Hematopoietic multipotent progenitor cell treated with erythropoietin and hydrocortisone succinate and interleukin-3 and kit ligand, for 17 days (in vitro differentiated cells): ENCODE results near the gene YJEFN3.
A peak's percentile ranks its signal among the peaks of the same experiment; 100 is the strongest.

Experiments used
- DNase-seq: peaks from one replicate; pipeline ENCODE4 v3.0.0-alpha.2; 2015; ENCODE audit warnings: low spot score

The YJEFN3 gene

DNA sequence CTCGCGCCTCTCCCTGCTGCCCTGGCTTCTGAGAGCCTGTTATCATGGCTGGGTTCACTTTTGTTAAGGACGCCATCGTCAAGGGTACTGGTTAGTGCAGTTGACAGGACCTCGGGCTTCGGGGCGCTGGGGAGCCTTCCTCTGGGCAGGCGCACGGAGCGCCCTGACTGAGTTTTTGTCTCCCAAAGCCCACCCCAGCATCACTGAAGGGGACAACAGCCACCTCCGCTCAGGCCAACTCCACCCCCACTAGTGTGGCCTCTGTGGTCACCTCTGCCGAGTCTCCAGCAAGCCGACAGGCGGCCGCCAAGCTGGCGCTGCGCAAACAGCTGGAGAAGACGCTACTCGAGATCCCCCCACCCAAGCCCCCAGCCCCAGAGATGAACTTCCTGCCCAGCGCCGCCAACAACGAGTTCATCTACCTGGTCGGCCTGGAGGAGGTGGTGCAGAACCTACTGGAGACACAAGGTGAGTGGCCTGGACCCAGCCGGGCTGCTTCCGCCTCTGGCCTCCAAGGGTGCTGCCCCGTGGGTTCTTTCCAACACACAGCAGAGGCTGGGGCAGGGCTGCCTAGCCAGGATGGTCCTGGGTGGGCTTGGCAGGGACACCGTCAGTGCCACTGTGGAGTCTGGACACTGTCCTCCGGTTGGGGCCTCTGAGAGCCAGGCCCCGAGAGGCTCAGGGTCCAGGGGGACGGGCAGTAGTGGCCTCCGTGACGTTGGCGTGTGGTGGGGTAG, 30.3 kb upstream of the YJEFN3 start:
- DNase-seq = no peak

DNA sequence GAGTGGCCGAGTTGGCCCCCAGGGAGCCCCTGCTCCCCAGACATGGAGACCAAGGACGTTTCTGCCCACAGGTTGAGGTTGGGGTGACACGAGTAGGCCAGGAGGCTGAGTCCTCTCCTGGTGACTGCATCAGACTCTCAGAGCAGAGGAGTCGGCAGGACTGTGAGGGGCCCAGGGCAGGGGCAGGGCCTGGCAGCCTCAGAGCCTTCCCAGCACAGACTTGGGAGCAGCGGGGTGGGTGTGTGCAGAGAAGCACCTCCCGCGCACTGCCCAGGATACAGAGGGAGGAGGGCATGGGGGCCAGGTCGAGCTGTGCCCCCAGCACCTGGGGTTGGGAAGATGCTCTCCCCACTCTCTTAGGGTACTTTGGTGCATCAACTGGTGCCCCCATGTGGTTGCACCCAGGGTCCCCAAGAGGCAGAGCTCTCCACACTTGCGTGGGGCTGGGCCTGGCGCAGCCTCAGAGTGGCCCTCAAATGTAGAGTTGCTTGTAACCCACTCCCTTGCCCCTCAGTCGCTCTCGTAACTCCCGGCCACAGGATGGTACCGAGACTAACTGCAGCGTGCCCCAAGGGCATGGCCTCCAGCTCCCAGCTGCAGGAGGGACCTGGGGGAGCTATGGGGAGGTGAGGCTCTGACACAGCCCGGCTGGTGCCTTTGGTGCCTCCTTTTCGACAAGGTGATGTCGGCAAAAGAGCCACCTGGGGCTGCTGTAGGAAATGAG, 29.3 kb upstream of the YJEFN3 start:
- no peak for DNase-seq

GRCh38 chr19:19500975-19501644, 27.6 kb upstream of the YJEFN3 start:
- DNase-seq = no peak

GRCh38 chr19:19501798-19502197, 26.9 kb upstream of the YJEFN3 start:
- no peak for DNase-seq

- no peak for DNase-seq
Observed at GRCh38 chr19:19502281-19502680, 26.4 kb upstream of the YJEFN3 start.

DNA sequence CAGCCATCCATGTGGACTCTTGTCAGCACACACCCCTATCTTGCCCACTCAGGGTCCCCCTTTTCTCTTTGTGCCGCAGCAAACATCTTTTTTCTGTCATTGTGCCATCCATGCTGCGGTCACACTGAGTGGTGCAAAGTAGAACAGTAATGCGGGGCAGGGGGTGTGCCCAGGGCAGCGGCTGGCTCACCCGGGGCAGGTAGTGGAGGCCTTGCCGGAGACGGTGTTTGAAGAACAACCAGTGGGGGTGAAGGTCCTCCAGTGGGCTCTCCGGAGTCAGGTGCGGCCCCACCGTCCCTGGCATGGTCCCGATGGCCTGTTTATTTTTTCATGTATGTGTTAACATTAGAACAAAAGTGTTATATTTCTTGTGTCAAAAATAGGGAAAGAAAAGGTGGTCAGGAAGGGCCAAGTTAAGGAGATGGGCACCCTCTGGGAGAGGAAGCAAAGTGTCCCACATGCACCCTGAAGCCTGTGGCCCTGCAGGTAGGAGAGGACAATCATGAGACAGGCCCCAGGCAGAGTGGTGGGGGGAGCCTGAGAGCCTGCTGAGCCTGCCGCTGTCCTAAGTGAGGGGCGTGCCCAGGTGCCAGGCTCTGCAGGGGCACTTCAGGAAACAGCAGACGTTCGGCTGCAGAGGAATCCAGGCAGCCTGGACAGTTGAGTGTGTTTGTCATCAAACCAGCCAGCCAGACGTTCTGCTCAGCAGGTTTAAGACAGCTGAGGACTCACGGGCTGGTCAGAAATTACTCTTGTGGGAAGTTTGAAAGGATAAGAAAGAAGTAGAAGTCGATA, 25.7 kb upstream of the YJEFN3 start:
- no peak for DNase-seq

DNA sequence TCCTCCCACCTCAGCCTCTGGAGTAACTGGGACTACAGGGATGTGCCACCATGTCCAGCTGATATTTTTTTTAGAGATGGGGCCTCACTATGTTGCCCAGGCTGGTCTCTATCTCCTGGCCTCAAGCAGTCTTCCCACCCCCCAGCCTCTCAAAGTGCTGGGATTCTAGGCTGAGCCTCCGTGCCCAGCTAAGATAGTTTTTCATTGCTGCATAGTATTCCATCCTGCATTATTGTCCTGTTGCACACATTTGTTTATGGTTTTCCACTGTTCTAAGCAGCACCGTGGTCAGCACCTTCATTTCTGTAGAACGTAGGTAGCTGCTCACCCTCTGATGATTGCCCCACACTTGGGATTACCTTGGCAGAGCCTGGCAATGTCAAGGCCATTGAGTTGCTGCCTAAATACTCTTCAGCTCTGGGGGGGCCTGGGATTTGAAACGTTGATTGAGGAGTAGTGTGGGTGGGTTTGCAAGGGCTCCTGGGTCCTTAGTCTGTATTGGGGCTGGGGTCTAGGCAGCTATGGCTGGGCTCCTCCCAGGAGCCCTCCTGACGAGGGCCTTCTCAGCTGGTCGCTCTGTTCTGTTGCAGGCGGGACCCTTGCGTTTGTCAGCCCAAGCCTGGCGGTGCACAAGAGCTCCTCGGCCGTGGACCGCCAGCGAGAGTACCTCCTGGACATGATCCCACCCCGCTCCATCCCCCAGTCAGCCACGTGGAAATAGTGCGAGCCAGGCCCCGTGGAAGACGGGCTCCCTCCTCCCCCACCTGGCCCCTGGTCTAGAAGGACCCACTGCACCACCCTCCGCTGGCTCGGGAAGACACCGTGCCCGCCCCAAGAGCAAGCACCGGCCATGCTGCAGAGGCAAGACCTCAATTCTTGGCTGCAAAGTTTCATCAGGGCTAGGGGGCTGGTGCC, 23.7 kb upstream of the YJEFN3 start:
- no peak for DNase-seq

DNA sequence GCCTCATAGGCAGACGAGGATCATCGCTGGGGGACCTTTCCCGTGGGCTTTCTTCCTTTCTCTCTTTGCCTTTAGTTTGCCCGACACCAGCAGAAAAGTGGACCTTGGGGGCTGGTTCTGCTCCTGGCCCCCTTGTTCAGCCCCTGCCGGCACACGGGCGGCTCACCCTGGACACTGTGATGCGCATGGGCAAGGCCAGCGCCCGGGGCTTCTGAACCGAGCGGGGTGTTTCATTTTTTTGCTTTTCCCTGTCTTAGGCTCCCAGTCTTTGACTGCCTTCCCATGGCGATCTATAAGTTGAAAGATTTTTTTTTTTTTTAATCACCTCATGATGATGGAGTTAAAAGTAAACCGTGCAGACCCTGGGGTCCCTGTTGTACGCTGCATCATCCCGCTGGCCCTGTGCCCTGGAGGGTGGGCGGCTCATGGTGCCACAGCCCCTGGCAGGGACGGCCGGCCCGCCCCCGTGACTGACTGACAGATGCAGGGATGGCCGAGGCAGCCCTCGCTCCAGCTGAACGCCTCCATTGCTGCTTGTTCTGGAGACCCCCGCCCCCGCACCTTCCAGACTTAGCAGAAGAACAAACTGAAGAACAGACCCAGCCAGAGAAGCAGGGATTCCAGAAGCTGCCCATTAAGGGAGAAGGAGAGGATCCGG, 22.9 kb upstream of the YJEFN3 start:
- DNase-seq = no peak

DNA sequence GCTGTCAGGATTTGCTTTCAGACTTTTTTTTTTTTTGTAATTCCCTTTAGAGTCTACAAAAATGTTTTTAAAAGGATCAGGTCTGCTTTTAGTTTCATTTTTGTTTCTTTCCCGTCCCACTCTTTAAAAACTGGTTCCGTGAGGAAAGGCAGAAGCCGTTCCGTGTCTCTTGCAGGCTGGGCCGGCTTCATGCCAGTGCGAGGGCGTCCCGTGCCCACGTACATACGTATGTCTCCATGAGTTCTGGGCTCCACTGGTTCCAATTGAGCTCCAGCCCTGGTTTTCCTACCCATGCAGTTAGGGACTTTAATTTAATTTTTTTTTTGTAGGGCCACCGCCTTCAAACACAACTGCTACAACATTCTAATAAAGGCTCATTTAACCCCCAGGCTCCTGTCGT, 22.1 kb upstream of the YJEFN3 start:
- no peak for DNase-seq

DNA sequence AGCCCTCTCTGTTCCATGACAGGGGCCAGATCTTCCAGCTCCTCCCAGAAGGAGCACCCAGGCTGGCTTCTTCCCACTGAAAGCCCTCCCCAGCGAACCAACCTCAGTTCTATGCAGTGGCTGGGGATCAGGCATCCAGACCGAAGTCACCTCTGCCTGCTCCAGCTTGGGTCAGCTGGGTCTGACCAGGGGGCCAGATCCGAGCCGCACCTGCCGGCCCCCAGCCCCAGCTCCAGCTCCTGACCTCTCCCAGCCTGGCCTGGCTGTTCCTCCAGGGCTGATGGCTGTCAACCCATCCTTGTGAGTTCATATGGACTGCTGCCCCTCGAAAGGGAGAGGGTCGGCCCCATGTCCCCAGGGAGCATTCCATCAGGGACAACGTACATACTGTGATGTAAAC, 21.4 kb upstream of the YJEFN3 start:
- no peak for DNase-seq

DNA sequence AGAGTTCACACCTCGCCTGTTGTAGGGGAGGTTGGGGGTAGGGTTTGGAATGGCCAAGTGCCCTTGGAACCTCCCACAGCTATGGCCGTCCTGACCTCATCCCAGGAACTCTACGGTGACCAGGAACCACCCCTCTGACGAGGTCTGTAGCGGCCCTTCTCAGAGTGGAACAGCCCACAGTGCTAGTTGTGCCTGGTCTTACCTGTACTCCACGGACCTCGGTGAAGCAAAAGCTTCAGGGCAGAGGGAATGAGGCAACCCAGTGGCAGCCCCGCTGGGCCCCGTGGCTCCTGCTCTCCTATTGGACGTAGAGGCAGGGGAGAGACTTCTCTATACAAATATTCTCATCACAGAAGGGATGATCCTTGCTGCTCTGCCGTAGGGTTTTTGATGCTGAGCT, 20.5 kb upstream of the YJEFN3 start:
- no peak for DNase-seq

DNA sequence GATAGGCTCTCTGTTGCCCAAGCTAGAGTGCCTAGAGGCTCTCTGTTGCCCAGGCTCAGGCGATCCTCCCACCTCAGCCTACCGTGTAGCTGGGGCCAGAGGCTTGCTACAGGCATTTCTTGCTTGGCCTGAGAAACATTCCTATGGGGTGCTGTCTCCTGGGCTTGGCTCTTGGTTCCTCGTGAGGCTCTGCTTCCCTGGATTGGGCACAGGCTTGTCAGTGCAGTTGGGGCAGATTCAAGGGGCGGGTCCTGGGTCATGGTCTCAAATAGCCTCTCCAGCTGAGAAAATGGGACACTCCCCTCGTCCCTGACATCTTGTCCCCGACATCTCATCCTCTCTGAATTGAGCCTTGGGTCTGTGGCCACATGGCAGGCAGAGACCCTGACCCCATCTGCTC, 18.3 kb upstream of the YJEFN3 start:
- DNase-seq = no peak

DNA sequence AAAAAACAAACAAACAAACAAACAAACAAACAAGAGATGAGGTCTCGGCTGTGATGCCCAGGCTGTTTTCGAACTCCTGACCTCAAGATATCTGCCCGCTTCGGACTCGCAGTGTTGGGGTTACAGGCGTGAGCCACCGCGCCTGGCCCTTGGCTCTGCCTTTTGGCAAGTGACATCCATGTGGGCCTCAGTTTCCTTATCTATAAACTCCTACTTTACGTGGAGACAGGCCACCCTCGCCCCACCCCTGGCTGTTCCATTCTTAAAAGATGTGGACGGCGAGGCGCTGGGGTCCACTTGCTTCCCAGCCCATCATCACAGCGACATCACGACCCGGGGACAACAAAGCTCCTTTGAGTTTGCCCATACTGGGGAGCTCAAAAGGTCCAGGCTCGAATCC, 15.0 kb upstream of the YJEFN3 start:
- no peak for DNase-seq

GRCh38 chr19:19514215-19514657, 14.5 kb upstream of the YJEFN3 start:
- DNase-seq = no peak

GRCh38 chr19:19514881-19515641, 13.7 kb upstream of the YJEFN3 start, which contains the start of gene TSSK6:
Gene TSSK6 (minus strand): TSS chr19:19515548. CDS start chr19:19515427, 121 bp downstream.
- DNase-seq = no peak

DNA sequence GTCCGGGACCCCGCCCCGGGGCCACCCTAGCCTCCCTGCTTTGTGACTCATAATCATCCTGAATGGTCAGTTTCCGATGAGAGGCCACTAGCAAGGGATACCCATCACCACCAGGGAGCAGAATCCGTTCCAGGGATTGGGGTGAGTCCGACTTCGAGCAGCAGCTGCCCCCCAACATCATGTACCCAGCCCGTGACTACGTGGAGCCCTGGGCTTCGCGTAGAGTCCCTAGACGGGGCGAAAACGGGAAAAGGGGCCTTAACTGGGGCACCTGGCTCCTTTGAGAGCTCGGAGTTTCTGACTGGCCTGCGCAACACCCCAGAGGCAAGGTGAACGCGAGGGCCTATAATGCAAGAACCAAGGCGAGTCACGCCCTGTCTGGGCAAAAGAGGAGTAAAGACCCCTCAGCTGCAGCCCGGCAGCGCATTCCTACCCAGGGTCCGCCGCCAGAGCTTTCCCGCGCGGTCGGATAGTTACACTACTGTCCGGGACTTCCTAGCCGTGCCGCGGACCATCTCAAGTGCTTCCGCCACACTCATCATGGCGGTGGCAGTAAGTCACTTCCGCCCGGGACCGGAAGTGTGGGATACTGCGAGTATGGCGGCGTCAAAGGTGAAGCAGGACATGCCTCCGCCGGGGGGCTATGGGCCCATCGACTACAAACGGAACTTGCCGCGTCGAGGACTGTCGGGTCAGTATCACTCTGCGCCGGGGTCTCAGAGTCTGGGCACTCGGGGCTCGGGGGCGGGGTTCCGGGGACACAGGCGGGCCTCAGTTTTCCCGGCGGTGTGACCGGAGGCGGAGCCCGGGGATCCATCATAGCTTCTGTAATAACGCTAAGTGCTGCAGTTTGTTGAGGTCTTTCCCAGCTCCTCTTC, 12.8 kb upstream of the YJEFN3 start, which contains the start of gene NDUFA13:
TSS of gene NDUFA13 (plus strand) at position 584 of the 878 bp plus-strand sequence. CDS start at position 598, 14 bp downstream.
- peak; percentile 97 for DNase-seq

- DNase-seq = no peak
Observed at GRCh38 chr19:19517235-19517619, 11.5 kb upstream of the YJEFN3 start.

DNA sequence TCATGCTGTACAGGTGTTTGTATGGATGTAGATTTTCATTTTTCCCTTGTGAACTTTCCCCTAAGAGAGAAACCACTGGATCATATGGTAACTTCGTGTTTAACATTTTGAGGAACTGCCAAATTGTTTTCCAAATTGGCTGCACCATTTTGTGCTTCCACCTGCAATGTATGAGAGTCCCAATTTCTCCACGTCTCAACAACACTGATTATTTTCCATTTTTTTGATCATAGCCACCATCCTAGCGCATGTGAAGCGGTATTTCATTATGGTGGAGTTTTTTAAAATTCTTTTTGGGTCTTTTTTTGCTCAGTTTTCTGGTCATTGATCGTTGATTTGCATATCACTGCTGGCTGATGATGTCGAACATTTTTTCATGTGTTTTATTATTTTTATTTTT, 7.7 kb upstream of the YJEFN3 start:
- DNase-seq = no peak

- DNase-seq = no peak
Observed at GRCh38 chr19:19523177-19523576, 5.5 kb upstream of the YJEFN3 start.
